Type B pancreatic cell (in vitro differentiated cells): ENCODE results near the gene TXNDC9. TPM values are rescaled to one million over a fixed set of nuclear protein-coding genes. Genes with fewer than 3 reads are reported as not detected.

ENCODE experiments used
- DNase-seq: peaks from one replicate; pipeline ENCODE4 v3.0.0; 2021; ENCODE audit warnings: mixed read lengths; ENCODE audit not compliant: unreplicated experiment; ENCODE audit errors: extremely low spot score
- H3K27ac Mint-ChIP-seq: 2 replicates; pipeline ENCODE4 v1.8.0; 2021; ENCODE audit warnings: mild to moderate bottlenecking, mixed read lengths
- H3K27me3 Mint-ChIP-seq: 2 replicates; pipeline ENCODE4 v1.8.0; 2021; ENCODE audit warnings: mixed read lengths
- H3K36me3 Mint-ChIP-seq: 2 replicates; pipeline ENCODE4 v1.8.0; 2021; ENCODE audit warnings: mixed read lengths
- H3K4me1 Mint-ChIP-seq: one replicate; pipeline ENCODE4 v1.8.0; 2021; ENCODE audit warnings: mixed read lengths; ENCODE audit not compliant: unreplicated experiment
- H3K4me3 Mint-ChIP-seq: 2 replicates; pipeline ENCODE4 v1.8.0; 2021; ENCODE audit warnings: mild to moderate bottlenecking, mixed read lengths
- H3K9me3 Mint-ChIP-seq: 2 replicates; pipeline ENCODE4 v1.8.0; 2021; ENCODE audit warnings: mixed read lengths
- CTCF ChIP-seq: fragments of 200-600 bp; sonication (generic); conservative IDR thresholded peaks from 2 replicates; pipeline ENCODE4 v1.5.0; 2021; ENCODE audit warnings: antibody characterized with exemption, mild to moderate bottlenecking
- long read RNA-seq: library from polyadenylated mRNA; unstranded; transcript quantifications from one replicate; pipeline ENCODE4 v2.0.0, GENCODE V29; 2020
- total RNA-seq: library from RNA; stranded (reverse); gene quantifications from 2 replicates; pipeline ENCODE4 v1.2.1, GENCODE V29; 2021; ENCODE audit warnings: low replicate concordance

TXNDC9 gene, protein sequence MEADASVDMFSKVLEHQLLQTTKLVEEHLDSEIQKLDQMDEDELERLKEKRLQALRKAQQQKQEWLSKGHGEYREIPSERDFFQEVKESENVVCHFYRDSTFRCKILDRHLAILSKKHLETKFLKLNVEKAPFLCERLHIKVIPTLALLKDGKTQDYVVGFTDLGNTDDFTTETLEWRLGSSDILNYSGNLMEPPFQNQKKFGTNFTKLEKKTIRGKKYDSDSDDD
- total RNA-seq = 27.6 and 29.1 TPM in 2 replicates
- long read RNA-seq, transcript TXNDC9-201 (5 exons, 1,637 nt) = major isoform, 223 of 231 reads
- long read RNA-seq, partial matches to known transcripts = 0 of 231 reads
- long read RNA-seq, other reads (novel, unspliced or antisense) = 5 of 231 reads

GRCh38 chr2:99335911-99336803 lies at the start of gene TXNDC9:
TXNDC9 (minus strand) TSS chr2:99336333; CDS start chr2:99333210, 3,123 bp downstream.
- Mint-ChIP-seq H3K36me3 (peaks cover 4% of the 10 kb centered on the region), H3K27me3 (no peaks in the 10 kb centered on the region), H3K27ac (no peak within 1 kb of the TSS), H3K4me3 (no peak within 1 kb of the TSS), H3K9me3 (no peaks in the 10 kb centered on the region), H3K4me1 (peaks cover 13% of the 10 kb centered on the region)
- DNase-seq = peak; percentile 98
- TF ChIP-seq CTCF = no peak

DNA sequence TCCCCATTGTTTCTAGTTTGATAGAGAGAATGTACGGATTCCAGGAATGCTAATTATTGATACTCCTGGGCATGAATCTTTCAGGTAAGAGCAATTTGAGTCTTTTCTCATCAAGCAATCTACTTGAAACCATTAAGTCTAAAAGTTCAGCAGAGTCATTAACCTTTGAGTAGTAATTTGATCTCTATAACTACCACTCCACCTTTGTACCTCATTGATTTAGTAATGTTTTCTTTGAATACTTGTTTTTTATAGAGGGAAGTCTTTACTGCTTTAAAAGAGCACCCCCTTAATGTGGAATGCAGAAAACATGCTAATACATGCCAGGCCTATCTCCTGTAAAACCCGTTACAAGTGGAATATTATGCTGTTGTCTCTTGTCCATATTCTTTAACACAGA lies 46.0 kb upstream of the TXNDC9 start:
- H3K36me3 Mint-ChIP-seq = peaks cover 48% of the 10 kb centered on the region
- no peaks in the 10 kb centered on the region for H3K27me3 Mint-ChIP-seq
- no peaks in the 10 kb centered on the region for H3K9me3 Mint-ChIP-seq
- H3K4me1 Mint-ChIP-seq = no peaks in the 10 kb centered on the region
- no peak for TF ChIP-seq CTCF
- DNase-seq = no peak
- H3K4me3 Mint-ChIP-seq = no peak overlapping the region
- H3K27ac Mint-ChIP-seq = no peak overlapping the region

GRCh38 chr2:99380376-99381010 lies 44.4 kb upstream of the TXNDC9 start:
- Mint-ChIP-seq H3K36me3 (peaks cover 45% of the 10 kb centered on the region), H3K27me3 (no peaks in the 10 kb centered on the region), H3K9me3 (no peaks in the 10 kb centered on the region), H3K4me3 (no peak overlapping the region), H3K4me1 (no peaks in the 10 kb centered on the region), H3K27ac (no peak overlapping the region)
- TF ChIP-seq CTCF = no peak
- no peak for DNase-seq

- TF ChIP-seq CTCF = no peak
- DNase-seq = no peak
- no peak overlapping the region for H3K27ac Mint-ChIP-seq
- no peaks in the 10 kb centered on the region for H3K27me3 Mint-ChIP-seq
- H3K9me3 Mint-ChIP-seq = peaks cover 4% of the 10 kb centered on the region
- H3K4me1 Mint-ChIP-seq = no peaks in the 10 kb centered on the region
- H3K4me3 Mint-ChIP-seq = no peak overlapping the region
- peaks cover 56% of the 10 kb centered on the region for H3K36me3 Mint-ChIP-seq
Measured at GRCh38 chr2:99377879-99378278, 41.7 kb upstream of the TXNDC9 start.

DNA sequence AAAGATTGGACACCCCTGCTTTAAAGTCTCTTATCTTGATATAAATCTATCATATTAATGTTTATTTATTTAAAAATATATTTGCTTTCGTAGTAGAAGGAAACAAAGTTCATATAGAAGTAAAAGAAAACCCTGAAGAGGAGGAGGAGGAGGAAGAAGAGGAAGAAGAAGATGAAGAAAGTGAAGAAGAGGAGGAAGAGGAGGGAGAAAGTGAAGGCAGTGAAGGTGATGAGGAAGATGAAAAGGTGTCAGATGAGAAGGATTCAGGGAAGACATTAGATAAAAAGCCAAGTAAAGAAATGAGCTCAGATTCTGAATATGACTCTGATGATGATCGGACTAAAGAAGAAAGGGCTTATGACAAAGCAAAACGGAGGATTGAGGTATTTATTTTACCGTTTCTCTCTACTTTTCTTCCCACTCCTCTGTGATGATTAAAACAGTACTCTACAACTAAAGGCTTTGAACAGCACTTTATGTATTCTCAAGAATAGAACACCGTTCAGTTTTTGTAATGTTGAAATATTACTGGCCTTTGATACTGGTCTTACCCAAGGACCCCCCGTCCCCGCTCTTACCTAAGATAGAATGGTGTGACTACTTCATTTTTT lies 40.2 kb upstream of the TXNDC9 start:
- Mint-ChIP-seq H3K36me3 (peaks cover 60% of the 10 kb centered on the region), H3K27me3 (no peaks in the 10 kb centered on the region), H3K4me1 (no peaks in the 10 kb centered on the region), H3K27ac (no peak overlapping the region), H3K4me3 (no peak overlapping the region), H3K9me3 (peaks cover 4% of the 10 kb centered on the region)
- DNase-seq = no peak
- no peak for TF ChIP-seq CTCF
